Raji (cell line): Measurements from ENCODE around the gene UNC79.

ENCODE experiments used
- POLR2A ChIP-seq: IDR thresholded peaks from 2 replicates; pipeline ENCODE4 v1.6.1; 2011; ENCODE audit warnings: low read depth, low read length, control low read depth; ENCODE audit not compliant: insufficient read depth

Gene UNC79

DNA sequence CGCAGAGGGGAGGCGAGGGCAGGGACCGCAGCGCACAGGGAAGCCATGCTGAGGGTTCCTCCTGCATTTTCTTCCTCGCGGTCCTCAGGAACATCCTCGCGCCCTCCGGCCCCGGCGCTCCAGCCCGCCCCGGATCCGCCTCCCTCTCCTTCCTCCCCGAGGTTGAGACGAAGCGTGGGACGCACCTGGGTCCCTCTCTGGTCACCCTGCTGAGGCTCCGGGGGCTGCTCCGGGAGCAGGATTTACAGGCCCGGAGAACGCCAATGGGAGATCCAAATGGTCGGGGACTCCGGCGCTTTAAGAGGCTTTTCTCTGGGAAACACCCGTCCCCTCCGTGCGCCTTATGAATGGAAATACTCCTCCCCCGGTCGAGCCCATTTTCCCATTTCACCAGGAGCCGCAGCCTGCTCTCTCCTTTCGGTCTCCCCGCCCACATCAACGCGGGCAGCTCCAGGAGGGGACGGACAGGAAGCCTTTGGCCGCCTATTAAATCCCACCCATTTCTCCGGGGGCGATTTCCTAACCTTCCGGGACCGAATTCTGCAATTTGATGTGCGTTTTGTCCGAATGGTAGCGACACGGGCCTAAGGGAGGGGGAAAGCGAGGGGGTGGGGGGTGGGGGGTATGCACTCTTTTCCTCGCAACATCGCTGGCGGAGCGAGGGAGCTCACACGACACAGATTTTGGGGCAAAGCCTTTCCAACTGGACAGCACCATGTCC lies at the start of gene UNC79:
Gene UNC79, plus strand, starts transcription at position 625 of the 721 bp plus-strand sequence. Its CDS starts 91 bp downstream, at position 716.
- no peak for TF ChIP-seq POLR2A

DNA sequence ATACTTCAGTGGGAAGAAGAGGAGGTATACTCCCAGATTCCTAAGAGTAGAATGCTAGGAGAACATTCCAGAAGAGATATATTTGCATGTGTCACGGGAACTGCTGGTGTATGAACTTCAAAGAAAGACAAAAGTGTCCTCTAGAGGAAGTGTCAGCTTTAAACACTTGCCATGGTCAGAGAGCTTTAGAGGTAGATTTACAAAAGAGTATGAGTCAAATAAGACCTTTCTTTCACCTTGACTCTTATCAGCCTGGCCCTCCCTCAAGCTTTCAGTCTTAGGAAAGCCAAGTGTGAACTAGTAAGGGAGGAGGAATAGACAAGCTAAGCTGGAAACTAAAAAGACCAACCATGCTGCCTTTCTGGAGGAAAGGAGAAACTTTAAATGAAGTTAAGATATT lies 49.1 kb upstream of the UNC79 start:
- TF ChIP-seq POLR2A: no peak

DNA sequence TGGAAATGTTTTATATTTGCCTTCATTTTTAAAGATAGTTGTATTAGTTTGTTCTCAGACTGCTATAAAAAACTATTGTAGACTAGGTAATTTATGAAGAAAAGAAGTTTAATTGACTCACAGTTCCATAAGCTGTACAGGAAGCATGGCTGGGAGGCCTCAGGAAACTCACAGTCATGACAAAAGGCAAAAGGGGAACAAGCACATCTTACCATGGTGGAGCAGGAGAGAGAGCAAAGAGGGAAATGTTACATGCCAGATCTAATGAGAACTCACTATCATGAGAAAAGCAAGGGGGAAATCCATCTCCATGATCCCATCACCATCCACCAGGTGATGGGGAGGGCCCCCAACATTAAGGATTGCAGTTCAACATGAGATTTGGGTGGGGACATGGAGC lies 35.5 kb upstream of the UNC79 start:
- TF ChIP-seq POLR2A: no peak

DNA sequence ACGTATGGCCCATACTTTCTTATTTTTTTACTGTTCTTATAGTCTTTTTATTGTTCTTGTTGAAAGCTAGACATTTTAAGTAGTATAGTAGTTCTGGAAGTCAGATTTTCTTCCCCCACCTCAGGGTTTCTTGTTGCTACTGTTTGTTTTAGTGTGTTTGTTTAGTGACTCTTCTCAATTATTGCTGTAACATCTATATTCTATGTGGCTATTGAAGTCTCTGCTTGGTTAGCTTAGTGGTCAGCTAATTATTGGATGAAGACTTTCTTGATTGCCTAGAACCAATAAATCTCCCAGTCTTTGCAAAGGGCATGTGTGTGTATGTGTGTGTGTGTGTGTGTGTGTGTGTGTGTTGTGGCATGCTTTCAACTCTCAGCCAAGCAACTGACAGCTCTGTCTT lies 34.3 kb upstream of the UNC79 start:
- no peak for TF ChIP-seq POLR2A

DNA sequence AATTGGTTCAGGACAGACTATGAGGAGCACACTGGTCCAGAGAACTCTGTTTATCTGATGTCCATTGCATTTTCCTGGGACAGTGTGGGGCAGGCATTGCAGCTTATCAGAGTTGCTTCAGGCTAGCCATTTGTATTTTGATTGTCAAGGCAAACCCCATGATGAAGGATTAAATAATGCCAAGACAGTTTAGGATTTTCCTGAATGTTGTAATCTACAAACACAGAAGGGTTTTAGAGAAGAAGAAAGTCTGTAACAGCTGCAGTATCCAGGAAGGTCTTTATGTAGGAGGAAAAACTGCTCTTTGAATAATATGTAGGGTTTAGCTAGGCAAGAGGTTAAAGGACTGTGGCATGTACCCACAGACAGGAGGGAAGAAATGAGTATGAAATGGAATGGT lies 32.2 kb upstream of the UNC79 start:
- TF ChIP-seq POLR2A: no peak

DNA sequence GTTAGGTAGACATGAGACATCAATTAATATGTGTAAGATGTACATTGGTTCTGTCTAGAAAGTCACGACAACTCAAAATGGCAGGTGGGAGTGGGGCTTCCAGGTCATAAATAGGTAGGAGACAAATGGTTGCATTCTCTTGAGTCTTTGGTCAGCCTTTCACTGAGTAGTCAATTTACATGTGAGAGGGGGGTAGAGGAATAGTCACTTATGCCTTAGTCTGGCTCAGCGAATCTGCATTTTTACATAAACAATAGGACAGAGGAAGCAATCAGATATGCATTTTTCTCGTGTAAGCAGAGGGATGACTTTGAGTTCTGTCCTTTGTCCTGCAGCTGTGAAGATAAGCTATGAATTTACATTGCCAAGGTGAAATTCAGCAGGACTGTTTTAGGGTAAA lies 27.8 kb upstream of the UNC79 start:
- no peak for TF ChIP-seq POLR2A

DNA sequence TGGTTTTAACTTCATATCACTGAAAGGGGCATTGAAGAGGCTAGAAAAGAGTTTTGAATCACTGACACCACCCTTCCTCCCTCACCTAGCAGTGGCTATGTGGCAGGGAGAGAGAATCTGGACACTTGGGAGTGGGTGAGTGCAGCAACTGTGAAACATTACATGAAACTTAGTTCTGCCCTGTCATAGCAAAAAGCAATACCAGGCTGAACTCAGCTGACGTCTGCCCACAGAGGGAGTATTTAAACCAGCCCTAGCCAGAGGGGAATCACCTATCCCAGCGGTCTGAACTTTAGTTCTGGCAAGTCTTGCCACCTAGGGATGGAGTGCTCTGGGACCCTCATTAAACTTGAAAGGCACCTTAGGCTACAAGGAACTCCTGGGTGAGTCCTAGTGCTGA lies 20.7 kb upstream of the UNC79 start:
- TF ChIP-seq POLR2A: no peak

DNA sequence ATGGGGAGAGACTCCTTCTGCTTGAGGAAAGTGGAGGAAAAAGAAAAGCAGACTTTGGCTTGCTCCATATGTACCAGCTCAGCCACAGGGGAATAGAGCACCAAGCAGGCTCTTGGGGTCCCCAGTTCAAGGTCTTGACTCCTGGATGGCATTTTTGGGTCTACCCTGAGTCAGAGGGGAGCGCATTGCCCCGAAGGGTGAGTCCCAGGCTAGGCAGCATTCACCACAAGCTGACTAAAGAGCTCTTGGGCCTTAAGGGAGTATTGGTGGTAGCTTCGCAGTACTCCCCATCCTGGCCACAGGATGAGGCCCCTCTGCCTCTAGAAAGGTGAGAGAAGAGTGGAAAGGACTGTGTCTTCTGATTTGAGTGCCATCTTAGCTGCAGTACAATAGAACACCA lies 19.8 kb upstream of the UNC79 start:
- TF ChIP-seq POLR2A: no peak

DNA sequence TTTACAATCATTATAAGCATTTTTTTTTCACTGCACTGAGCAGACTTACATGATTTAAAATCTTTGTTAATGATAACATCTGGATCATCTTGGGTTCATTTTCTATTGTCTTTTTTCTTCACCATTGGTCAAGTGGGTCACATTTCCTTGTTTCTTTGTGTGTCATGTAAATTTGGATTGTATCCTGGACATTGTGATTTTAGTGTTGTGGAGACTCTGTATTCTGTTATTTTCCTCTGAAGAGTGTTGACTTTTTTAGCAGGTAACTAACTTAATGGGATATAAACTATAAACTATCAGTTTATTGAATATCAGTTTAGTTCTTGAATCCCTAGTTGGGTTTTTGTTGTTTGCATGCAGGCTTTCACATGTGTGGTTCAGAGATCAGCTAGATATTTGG lies 4.0 kb upstream of the UNC79 start:
- no peak for TF ChIP-seq POLR2A

DNA sequence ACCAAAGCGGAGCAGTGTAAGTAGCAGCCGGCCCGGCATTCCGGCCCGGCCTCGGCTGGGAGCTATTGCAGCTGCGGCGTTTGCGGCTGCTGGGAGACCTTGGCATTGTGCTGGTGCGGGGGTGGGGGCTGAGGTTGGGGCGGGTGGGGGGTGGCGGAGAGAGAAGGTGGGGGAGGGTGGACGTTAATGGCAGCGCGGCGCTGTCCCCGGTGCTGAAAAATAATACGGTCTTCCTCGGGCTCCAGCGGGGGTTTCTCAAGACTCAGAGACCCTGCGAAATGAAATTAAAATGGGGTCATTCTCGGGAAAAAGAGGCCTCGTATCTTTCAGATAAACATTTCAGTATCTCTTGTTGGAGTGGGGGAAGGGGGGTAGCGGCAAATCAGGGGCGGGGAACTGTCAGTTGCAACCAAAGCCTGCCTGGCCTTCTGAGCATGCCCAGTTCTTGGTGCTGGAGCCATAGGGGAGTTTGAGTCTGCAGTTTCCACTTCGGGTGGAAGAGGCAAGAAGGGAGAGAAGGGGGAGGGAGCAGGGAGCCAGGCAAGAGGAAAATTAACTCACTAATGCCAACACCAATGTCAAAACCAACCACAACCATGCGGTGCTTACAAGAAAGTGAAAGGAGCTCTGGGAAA lies 414 bp downstream of the UNC79 start:
- TF ChIP-seq POLR2A: no peak

DNA sequence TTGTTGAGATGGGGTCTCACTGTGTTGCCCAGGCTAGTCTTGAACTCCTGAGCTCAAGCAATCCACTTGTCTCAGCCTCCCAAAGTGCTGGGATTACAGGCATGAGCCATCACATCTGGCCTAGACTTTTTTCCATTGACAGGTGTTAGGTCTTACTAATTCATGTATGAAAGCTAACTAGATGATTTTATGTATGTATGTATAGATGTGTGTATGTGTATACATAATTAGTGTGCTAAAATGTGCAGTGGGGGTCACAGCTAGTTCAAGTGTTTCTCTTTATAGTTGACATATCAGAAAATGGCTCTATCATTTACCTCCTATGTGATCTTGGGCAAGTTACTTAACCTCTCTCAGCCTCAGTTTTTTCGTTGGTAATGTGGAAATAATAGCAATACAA lies 23.5 kb downstream of the UNC79 start:
- TF ChIP-seq POLR2A: no peak

DNA sequence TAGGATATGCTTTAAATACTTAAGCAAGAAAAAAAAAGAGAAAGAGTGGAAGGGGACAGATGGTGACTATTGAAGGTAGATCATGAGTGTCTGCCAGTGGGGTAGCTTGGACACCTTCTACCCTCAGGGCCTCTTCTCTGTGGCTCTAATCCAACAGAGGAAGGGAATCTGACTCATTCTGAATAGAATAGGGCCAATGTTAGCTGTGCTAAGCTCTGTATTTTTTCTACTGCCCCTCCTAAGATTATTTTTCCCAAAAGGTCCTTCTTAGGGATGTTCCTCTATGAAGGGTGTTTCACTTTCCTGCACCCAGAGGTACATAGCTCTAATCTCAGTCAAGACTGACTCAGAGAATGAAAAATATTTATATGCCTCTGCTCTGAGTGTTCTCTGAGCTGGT lies 25.6 kb downstream of the UNC79 start:
- no peak for TF ChIP-seq POLR2A

DNA sequence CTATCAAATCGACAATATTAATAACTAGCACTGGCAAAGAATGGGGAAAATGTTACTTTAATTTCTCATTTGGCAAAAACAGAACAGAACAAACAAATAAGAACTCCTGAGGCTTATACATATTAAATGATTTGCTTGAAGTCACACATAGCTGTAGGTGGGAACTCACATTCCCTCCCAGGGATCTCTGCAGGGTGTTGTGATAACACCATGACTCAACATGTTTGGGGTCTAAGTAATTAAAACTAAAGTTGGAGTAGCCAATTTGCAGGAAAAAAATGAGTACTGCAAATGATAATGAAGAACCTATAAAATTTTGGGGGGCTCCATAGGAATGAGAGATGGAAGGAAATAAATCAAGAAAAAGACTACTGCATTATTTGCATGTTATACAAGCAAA lies 27.5 kb downstream of the UNC79 start:
- TF ChIP-seq POLR2A: no peak

DNA sequence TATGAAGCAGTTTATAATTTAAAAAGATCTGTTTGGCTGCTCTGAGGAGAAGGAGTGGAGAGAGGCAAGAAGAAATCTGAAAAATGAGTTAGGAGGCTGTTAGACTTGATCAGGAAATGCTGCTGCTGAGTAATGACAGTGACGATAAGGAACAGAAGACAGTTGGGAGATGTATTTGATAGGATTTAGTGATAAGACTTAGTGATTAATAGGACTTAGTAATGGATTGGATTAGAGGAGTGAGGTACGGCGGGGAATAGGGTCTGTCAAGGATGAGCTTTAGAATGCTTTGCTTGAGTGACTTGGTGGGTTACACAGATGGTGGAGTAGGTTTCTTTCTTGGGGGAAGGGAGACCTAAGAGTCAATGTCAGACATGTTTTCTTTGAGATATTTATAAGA lies 31.7 kb downstream of the UNC79 start:
- TF ChIP-seq POLR2A: no peak

DNA sequence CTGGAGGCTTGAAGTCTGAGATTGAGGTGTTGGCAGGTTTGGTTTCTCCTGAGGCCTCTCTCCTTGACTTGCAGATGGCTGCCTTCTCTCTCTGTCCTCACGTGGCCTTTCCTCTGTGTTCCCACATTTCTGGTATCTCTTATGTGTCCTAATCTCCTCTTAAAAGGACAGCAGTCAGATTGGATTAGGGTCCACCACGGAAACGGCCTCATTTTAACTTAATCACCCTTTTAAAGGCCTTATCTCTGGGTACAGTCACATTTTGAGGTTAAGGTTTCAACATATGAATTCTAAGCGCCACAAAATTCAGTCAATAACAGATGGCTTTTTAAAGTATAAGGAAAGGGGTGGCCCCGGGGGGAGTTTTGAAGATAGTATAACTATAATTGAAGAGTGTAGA lies 33.5 kb downstream of the UNC79 start:
- no peak for TF ChIP-seq POLR2A

DNA sequence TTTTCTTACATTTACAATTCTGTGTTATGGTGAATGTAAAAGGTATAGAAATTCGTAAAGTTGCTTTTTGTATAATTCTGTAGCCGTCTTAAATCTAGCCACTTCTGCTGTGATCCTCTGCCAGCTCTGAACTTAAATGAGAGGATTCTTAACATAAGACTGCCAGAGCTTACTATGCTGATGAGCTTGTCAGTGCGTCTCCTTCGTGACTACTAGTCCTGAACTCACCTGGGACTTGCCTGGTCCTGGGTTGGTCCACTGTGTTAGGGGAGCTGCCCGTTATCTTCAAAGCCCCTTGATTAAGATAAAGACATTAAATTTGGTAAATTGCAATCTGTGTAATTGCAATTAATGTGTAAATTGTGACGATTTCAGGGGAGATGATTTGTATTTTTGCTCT lies 44.7 kb downstream of the UNC79 start:
- TF ChIP-seq POLR2A: no peak

DNA sequence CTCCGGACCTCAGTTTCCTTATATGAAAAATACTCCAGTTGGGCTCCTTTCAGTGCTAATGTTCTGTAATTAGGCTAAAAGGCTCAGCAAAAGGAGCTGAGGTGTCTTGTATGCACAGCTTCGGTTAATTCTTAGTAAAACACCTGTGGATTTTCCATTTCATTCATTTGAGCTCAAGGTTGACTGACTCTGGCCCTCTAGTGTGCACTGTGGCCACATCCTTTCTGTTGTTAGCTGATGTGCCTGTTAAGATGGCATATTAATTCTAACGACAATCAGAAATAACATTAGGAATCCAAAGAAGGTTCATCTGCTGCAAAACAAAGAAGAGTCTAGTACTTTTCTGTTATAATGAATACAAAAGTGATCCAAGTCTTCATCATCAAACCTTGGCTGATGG lies 45.6 kb downstream of the UNC79 start:
- no peak for TF ChIP-seq POLR2A
